HG02973 (cell line): ENCODE measurements around the gene C1orf74.
A peak's percentile ranks its signal among the peaks of the same experiment; 100 is the strongest.

Experiments used
- ATAC-seq: cut with Tn5 transposase; IDR thresholded peaks from one replicate; pipeline ENCODE4 v1.9.1; 2021; ENCODE audit warnings: moderate library complexity; ENCODE audit not compliant: unreplicated experiment

Gene C1orf74

GRCh38 chr1:209784265-209785169 lies at the start of gene C1orf74:
C1orf74 (minus strand) TSS chr1:209784559; CDS start chr1:209783634, 925 bp downstream.
- peak; percentile 99 for ATAC-seq

DNA sequence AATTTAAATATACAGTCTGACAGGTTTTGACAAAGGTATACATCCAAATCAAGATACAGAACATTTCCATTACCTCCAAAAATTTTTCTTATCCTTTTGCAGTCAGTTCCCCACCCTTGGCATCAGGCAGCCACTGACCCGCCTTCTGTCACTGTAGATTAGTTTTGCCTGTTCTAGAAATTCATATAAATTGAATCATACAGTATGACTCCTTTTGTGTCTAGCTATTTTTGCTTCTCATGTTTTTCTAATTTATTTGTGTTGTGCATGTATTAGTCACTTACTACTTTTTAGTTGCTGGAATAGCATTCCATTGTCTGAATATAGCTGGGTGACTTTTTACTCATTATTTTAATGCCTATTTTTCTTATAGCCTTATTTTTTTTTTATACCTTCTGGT lies 47.3 kb upstream of the C1orf74 start:
- ATAC-seq: no peak

GRCh38 chr1:209830722-209831121 lies 46.4 kb upstream of the C1orf74 start:
- no peak for ATAC-seq

DNA sequence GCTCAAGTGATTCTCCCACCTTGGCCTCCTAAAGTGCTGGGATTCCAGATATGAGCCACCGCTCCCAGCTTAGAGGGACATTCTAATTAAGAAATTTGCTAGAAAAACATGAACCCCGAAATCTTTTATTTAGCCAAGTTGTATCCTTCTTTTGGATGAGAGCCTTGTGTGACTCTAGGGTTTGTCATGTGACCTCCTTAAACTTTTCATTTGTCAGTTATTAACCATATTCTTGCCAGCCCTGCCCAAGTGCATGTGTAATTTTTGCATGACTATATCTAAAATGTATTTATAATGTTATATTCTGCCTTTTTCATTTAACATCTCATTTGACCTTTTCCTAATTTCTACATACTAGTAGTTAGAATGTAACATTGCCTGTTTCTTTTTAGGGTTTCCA lies 45.4 kb upstream of the C1orf74 start:
- ATAC-seq: no peak

DNA sequence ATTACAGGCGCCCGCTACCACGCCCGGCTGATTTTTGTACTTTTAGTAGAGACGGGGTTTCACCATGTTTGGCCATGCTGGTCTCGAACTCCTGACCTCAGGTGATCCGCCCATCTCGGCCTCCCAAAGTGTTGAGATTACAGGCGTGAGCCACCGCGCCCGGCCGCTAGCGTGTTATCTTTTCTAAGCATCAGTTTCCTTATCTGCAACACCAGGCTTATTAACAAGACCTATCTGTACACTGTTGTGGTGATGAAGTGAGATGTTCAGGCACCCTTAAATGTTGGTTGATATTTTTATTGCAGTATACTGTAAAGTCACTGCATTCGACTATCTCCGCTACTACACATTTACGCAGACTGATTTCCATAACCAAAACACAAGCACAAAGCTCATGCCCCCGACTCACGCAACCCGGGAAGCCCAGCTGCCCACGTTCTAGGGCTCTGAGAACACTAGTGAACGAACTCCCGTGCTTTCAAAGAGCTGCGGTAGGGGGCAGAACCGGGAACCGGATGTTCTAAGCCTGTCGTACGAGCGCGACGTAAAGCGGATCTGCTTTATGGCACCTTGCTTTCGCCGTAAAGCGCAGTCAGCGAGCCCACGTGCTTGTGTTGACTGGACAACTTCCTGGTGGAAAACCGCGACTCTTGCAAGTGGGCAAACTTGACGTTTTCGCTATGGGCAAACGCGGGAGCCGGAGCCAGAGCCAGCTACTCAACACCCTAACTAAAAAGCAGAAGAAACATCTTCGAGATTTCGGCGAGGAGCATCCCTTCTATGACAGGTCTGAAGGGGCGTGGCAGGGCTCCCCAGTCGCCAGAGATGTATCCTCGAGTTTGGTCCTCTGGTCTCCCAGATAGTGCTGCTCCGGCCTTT lies 43.3 kb upstream of the C1orf74 start, which contains the start of gene UTP25:
Gene UTP25 (plus strand): TSS at position 589 of the 879 bp plus-strand sequence. CDS start 92 bp downstream, at position 681.
- ATAC-seq: peak; percentile 84

DNA sequence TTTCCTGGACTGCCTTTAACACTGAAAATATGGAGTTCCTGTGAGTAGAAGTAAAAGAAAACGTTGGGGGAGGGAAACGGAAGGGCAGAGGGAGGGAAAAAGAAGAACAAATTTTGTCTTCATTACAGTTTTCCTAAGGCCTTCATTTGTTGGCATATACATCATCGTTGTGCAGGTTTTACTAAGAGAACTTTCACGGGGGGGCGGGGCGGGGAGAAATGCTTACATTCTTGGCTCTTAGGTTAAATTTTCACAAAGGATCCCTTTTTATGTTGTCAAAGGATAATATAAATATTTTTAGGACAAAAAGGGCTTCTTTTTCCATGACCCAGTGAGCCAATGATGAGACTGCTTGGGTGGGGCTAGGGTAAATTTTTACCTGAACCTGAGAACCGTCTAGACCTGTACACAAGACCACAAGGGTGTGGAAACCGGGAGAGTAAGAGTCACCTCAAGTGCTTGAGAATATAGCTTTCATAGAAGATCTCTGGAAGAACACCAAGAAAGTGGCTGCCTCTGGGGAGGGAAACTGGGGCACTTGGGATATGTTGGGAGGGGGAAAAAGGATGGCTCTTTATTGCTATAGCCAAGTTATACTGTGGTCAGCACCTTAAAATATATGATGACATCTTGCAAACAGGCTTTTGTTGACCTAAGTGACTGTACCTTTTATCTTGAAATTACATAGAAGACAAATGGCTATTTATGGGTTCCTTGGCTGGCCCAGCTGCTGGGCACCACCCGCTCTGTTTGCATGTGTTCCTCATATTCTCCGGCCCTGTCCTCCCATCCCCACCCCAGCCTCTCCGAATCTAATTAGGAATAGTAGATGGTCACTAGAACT lies 41.5 kb upstream of the C1orf74 start:
- no peak for ATAC-seq

DNA sequence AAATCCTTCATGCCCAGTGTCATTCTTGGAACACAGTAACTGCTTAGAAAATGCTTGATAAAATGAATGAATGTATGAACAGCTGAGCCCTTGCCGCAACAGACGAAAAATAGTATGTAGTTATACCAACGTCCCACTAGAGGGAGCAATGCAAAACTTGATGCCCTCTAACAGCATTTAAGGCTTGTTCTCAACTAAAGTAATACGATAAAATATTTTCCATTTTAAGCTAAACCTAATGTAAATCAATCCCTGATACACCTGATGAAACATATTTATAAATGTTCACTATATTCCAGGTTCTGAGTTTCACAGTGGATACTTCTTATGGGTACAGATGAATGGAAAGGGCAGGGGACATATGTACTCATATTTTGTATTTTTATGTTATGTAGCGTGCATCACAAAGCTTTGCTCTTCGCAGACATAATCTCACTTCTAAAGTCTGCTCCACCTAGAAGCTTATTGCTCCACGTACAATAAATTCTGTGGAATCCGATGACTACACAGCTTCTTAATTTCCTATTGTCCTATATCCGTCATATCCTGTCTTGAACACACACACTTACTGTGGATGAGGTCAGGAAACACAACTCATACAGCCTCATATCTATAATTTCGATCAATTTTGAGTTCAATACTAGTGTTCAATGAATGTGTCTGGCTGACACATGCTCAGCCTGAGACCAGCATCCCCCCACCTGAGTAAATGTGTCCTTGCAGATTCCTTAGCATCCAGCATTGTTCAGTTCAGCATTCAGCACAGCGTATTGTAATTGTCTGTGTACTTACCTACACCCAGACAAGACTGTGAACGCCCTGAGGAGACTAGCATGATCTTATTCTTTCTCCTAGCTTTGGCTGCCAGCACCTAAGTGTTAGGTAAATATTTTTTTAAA lies 39.0 kb upstream of the C1orf74 start:
- ATAC-seq: peak; percentile 38

GRCh38 chr1:209822706-209823105 lies 38.3 kb upstream of the C1orf74 start:
- no peak for ATAC-seq

- no peak for ATAC-seq
Measured at GRCh38 chr1:209820986-209821385, 36.6 kb upstream of the C1orf74 start.

- ATAC-seq: no peak
Measured at GRCh38 chr1:209819058-209819457, 34.7 kb upstream of the C1orf74 start.

DNA sequence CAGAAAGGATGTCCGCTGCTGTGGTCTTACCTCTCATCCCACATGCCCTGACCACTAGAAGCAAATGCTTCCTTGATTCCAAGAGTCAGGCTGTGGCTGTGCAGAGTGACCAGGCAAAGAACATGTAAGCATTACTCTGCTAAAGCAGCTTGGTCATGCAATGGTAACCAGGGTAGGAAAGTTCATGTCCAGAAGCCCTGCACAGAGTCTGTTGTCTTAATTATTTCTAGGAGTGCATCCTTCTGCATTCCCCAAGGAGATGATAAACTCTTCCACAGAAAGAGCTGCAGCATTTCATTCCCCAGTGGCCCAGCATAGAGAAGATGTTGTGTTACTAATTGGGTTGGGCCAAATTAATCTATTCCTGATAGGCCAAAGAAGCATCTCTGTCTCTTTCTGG lies 33.3 kb upstream of the C1orf74 start:
- no peak for ATAC-seq

DNA sequence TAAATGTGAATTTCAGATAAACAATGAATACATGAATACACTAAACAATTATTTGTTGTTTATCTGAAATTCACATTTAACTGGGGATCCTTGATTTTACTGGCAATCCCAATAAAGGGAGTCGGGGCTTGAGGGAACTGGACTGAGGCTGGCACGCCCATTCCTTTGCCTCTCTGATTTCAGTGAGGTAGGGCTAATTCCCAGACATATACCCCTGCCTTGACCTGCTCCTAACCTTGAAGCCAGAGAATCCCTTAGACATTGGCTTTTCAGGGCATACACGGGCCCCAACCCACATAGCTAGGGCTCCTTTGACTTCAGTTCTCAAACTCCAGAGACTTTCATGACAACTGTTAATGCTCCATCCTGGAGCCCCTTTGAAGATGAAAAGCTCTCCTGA lies 32.6 kb upstream of the C1orf74 start:
- ATAC-seq: no peak

DNA sequence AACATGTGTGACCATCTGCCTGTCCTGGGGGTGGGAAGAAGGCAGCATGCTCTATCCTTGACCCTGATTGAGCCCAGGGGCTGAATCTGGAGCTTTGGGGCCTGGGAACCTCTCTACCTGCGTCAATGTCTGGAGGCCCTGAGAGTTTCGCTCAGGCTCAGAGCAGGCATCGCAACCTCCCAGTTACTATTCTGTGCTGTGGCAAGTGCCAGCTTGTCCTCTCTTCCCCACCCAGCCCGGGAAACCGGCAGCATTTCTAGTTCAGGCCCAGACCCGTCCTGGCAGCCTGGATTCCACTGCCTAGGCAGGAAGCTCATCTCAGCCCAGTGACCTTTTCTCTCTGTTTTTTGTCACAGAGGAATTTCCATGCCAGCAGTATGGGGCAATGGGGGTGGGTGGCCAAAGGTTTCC lies 31.6 kb upstream of the C1orf74 start:
- no peak for ATAC-seq

DNA sequence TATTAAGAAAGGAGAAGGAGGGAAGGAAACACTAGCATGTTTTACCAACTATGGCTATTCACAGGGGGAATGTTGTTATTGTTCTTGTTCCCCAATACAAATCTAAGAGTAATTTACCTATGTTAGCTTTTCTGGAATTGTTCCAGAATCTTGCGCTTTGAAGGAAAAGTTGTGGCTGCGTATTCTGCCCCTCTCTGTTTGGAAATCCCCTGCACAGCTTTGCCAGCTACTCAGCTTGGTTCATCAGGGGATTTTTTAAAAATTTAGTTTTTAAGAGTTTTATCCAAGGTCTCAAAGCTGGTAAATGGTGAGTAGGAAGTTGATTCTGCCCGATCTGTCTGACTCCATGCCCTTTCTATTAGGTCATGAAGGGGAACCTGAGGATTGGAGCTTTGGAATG lies 31.1 kb upstream of the C1orf74 start:
- no peak for ATAC-seq

GRCh38 chr1:209813902-209814301 lies 29.5 kb upstream of the C1orf74 start:
- ATAC-seq: no peak

- ATAC-seq: no peak
Measured at GRCh38 chr1:209810783-209811182, 26.4 kb upstream of the C1orf74 start.

- ATAC-seq: no peak
Measured at GRCh38 chr1:209809611-209810010, 25.3 kb upstream of the C1orf74 start.

- no peak for ATAC-seq
Measured at GRCh38 chr1:209808059-209808581, 23.8 kb upstream of the C1orf74 start.

GRCh38 chr1:209807509-209807908 lies 23.1 kb upstream of the C1orf74 start:
- ATAC-seq: no peak
